Fibroblast of pulmonary artery (primary cell): ENCODE data around the gene LGALS4.
"Not testable (repeated sequence)": the region's sequence is repeated elsewhere in the genome, so short reads cannot be mapped to it uniquely, and the experiment has no call there.

Source experiments
- DNase-seq: peaks from one replicate; pipeline ENCODE4 v3.0.0-alpha.2; 2010; ENCODE audit warnings: low read depth
- H3K4me3 ChIP-seq: replicated peaks from 2 replicates; pipeline ENCODE4 v1.5.1; 2011; ENCODE audit warnings: low read depth, mild to moderate bottlenecking, control low read depth, low read length, moderate library complexity
- TF ChIP-seq, protein P1 (sequence below): IDR thresholded peaks from 2 replicates; pipeline ENCODE4 v1.5.1; 2011; ENCODE audit warnings: mild to moderate bottlenecking, control low read depth, low read length, inconsistent platforms; ENCODE audit errors: missing control alignments

LGALS4 gene

DNA sequence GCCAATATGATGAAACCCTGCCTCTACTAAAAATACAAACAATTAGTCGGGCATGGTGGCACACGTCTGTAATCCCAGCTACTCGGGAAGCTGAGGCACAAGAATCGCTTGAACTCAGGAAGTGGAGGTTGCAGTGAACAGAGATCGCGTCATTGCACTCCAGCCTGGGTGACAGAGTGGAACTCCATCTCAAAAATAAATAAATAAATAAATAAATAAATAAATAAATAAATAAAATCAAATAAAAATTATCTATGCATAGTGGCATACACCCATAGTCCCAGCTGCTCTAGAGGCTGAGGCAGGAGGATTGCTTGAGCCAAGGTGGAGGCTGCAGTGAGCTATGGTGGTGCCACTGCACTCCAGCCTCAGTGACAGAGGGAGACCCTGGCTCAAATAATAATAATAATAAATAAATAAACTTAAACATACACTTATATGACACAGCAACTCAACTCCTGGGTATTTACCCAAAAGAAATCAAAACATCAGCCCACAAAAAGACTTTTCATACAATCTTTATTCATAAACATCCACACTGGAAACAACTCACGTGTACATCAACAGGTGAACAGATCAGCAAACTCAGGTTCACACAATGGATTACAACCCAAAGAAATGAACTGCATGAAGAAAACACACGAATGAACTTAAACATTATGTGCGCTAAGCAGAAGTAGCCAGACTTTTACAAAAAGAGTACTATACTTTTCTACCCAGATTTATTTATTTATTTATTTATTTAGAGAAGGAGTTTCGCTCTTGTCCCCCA is 46.3 kb downstream of the LGALS4 start:
- no peak for DNase-seq
- TF ChIP-seq, protein P1, sequence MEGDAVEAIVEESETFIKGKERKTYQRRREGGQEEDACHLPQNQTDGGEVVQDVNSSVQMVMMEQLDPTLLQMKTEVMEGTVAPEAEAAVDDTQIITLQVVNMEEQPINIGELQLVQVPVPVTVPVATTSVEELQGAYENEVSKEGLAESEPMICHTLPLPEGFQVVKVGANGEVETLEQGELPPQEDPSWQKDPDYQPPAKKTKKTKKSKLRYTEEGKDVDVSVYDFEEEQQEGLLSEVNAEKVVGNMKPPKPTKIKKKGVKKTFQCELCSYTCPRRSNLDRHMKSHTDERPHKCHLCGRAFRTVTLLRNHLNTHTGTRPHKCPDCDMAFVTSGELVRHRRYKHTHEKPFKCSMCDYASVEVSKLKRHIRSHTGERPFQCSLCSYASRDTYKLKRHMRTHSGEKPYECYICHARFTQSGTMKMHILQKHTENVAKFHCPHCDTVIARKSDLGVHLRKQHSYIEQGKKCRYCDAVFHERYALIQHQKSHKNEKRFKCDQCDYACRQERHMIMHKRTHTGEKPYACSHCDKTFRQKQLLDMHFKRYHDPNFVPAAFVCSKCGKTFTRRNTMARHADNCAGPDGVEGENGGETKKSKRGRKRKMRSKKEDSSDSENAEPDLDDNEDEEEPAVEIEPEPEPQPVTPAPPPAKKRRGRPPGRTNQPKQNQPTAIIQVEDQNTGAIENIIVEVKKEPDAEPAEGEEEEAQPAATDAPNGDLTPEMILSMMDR = no peak
- H3K4me3 ChIP-seq = no peak overlapping the region

DNA sequence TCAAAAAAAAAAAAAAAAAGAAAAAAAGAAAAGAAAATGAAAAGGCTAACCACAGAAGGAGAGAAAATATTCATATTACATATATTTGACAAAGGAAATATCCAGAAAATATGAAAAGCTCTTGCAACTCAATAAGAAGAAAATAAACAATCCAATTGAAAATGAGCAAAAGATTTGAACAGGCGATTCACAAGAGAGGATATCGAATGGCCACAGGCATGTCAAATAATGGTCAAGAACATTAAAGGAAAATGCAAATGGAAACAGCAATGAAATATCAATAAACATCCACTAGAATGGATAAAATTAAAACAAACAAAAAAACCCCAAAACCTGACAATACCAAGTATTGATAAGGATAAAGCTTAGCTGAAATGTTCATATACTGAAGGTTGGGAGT is 47.5 kb downstream of the LGALS4 start:
- H3K4me3 ChIP-seq = no peak overlapping the region
- DNase-seq = no peak
- TF ChIP-seq, protein P1 = no peak

GRCh38 chr19:38763795-38764220 is 48.9 kb downstream of the LGALS4 start:
- H3K4me3 ChIP-seq = no peak overlapping the region
- no peak for DNase-seq
- TF ChIP-seq, protein P1 = no peak

GRCh38 chr19:38761884-38762389 is 50.8 kb downstream of the LGALS4 start:
- not testable (repeated sequence) for H3K4me3 ChIP-seq, DNase-seq

GRCh38 chr19:38760805-38761517 is 51.8 kb downstream of the LGALS4 start:
- not testable (repeated sequence) for H3K4me3 ChIP-seq, DNase-seq

DNA sequence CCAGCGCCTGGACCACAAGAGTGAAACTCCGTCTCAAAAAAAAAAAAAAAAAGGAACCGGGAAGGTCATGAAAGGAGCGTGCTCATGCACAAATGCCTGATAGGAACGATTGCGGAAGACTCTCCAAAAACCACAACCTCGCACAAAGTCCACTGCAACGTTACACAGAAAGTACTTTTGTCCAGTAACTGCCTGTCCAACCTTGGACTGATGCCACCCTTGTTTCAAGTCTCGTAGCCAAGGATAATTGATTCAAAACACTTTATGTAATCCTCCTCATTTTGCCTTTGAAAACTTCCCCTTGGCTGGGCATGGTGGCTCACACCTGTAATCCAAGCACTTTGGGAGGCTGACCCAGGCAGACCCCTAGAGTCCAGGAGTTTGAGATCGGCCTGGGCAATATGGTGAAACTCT is 53.1 kb downstream of the LGALS4 start:
- DNase-seq = no peak
- H3K4me3 ChIP-seq = no peak overlapping the region
- TF ChIP-seq, protein P1 = no peak

DNA sequence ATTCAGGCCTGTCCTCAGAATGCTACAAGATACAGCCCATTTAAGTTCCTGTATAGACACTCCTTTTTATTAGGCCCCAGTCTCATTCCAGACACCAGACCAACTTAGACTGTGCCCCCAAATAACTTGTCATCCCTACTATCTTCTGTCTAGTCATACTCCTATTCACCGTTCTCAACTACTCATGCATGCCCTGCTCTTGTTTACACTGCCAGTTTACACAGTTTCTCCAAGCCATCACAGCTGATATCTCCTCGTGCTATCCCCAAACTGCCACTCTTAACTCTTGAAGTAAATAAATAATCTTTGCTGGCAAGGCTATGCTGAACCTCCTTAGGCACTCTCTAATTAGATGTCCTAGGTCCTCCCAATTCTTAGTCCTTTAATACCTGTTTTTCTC is 58.5 kb downstream of the LGALS4 start:
- DNase-seq, H3K4me3 ChIP-seq: not testable (repeated sequence)

GRCh38 chr19:38753783-38754182 is 59.0 kb downstream of the LGALS4 start:
- DNase-seq, H3K4me3 ChIP-seq: not testable (repeated sequence)
